Measurements from ENCODE around the gene DDX23. TPM values are rescaled to one million over a fixed set of nuclear protein-coding genes. Genes with fewer than 3 reads are reported as not detected.

DDX23 gene
- total RNA-seq, 1 experiment from 2014 or later: 107 TPM

DNA sequence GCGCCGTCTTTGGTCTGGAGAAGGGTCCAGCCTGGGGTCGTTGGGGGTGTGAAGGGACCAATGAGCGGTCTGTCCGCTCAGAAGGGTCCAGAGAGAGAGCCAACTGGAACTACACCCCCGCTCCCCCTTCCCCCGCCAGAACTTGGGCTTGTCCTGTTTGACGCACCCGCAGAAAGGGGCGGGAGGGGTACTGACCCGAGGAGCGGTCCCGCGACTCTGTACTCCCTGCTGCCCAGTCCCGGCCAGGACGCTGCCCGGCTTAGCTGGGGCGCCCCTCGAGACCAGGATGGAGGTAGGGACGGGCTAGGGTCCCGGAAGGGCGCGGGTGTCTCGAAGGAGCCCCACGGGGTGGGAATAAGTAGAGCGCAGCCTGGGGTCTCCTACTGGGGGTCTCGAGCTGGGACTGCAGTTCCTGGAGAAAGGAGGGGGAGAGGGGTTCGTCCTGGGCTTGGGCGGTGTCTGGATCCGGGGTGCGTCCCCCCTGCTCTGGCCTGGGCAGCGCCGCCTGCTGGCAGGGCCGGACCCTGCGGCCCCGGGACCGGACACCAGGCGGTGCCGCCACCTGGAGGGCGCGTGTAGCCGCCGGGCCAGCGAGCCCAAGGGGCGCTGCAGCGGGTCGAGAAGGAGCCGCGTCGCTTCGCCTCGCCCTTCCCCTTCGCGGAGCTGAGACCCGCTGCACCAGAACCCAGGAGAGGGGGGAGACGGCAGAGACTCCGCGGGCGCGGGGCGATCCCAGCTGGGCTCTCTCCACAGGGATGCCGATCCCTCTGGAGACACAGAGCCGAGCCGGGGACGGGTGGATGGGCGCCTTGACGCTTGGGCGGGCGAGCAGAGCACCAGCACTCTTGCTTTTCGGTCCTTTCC, 37.5 kb downstream of the DDX23 start (continued):
- TF ChIP-seq, protein P1, sequence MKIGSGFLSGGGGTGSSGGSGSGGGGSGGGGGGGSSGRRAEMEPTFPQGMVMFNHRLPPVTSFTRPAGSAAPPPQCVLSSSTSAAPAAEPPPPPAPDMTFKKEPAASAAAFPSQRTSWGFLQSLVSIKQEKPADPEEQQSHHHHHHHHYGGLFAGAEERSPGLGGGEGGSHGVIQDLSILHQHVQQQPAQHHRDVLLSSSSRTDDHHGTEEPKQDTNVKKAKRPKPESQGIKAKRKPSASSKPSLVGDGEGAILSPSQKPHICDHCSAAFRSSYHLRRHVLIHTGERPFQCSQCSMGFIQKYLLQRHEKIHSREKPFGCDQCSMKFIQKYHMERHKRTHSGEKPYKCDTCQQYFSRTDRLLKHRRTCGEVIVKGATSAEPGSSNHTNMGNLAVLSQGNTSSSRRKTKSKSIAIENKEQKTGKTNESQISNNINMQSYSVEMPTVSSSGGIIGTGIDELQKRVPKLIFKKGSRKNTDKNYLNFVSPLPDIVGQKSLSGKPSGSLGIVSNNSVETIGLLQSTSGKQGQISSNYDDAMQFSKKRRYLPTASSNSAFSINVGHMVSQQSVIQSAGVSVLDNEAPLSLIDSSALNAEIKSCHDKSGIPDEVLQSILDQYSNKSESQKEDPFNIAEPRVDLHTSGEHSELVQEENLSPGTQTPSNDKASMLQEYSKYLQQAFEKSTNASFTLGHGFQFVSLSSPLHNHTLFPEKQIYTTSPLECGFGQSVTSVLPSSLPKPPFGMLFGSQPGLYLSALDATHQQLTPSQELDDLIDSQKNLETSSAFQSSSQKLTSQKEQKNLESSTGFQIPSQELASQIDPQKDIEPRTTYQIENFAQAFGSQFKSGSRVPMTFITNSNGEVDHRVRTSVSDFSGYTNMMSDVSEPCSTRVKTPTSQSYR (CRISPR knock-in tag; IDR thresholded peaks at IDR 0.05): no peak
- TF ChIP-seq, protein P2, sequence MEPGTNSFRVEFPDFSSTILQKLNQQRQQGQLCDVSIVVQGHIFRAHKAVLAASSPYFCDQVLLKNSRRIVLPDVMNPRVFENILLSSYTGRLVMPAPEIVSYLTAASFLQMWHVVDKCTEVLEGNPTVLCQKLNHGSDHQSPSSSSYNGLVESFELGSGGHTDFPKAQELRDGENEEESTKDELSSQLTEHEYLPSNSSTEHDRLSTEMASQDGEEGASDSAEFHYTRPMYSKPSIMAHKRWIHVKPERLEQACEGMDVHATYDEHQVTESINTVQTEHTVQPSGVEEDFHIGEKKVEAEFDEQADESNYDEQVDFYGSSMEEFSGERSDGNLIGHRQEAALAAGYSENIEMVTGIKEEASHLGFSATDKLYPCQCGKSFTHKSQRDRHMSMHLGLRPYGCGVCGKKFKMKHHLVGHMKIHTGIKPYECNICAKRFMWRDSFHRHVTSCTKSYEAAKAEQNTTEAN (CRISPR knock-in tag; IDR thresholded peaks at IDR 0.05): no peak
- TF ChIP-seq, protein P3, sequence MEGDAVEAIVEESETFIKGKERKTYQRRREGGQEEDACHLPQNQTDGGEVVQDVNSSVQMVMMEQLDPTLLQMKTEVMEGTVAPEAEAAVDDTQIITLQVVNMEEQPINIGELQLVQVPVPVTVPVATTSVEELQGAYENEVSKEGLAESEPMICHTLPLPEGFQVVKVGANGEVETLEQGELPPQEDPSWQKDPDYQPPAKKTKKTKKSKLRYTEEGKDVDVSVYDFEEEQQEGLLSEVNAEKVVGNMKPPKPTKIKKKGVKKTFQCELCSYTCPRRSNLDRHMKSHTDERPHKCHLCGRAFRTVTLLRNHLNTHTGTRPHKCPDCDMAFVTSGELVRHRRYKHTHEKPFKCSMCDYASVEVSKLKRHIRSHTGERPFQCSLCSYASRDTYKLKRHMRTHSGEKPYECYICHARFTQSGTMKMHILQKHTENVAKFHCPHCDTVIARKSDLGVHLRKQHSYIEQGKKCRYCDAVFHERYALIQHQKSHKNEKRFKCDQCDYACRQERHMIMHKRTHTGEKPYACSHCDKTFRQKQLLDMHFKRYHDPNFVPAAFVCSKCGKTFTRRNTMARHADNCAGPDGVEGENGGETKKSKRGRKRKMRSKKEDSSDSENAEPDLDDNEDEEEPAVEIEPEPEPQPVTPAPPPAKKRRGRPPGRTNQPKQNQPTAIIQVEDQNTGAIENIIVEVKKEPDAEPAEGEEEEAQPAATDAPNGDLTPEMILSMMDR (IDR thresholded peaks at IDR 0.05): peak; percentile 92
- no peak for TF ChIP-seq KAT7 (CRISPR knock-in tag; IDR thresholded peaks at IDR 0.05; ENCODE audit: borderline replicate concordance)
- TF ChIP-seq CREB1 (CRISPR knock-in tag; IDR thresholded peaks at IDR 0.05): no peak
- TF ChIP-seq, protein P4, sequence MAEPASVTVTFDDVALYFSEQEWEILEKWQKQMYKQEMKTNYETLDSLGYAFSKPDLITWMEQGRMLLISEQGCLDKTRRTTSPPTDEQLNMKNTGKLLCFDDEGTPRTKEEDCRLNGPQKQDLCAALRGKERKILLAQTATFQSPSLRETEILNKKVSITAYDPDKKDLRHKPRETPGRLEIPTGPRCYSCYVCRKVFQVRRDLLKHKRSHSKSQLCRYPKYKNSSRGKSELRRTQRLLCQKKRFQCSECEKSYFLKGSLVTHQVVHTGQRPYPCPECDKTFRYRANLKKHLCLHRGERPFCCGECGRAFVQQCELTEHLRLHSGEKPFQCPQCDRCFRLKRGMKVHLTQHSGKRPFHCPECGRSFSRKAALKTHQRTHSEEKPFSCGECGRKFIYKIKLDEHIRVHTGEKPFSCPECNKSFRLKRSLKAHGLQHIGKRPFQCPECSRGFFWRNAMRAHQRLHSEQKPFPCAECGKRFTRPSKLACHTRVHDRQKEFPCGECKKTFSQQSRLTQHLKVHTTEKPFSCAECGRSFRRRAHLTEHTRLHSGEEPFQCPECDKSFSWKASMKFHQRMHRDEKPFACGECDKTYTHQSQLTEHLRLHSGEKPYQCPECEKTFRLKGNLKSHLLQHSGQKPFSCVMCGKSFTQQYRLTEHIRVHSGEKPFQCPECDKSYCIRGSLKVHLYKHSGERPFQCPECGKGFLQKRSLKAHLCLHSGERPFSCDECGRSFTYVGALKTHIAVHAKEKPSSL (CRISPR knock-in tag; conservative IDR thresholded peaks at IDR 0.05): no peak
- TF ChIP-seq ZNF423 (CRISPR knock-in tag; IDR thresholded peaks at IDR 0.05): peak; percentile 91
- no peak for TF ChIP-seq MXD4 (CRISPR knock-in tag; IDR thresholded peaks at IDR 0.05; ENCODE audit: borderline replicate concordance)
- no peak for TF ChIP-seq GTF2I (CRISPR knock-in tag; conservative IDR thresholded peaks at IDR 0.05)
- TF ChIP-seq SMAD3 (CRISPR knock-in tag; IDR thresholded peaks at IDR 0.05; ENCODE audit: borderline replicate concordance): no peak
- no peak for TF ChIP-seq ELF4 (CRISPR knock-in tag; IDR thresholded peaks at IDR 0.05; ENCODE audit: low read depth)
- TF ChIP-seq FOXP1 (CRISPR knock-in tag; IDR thresholded peaks at IDR 0.05; ENCODE audit: borderline replicate concordance): no peak
- 0 out of 2 replicates have a peak, but pooled peaks have one; percentile 28 for TF ChIP-seq EMX1 (CRISPR knock-in tag; IDR thresholded peaks at IDR 0.05)
- TF ChIP-seq, protein P5, sequence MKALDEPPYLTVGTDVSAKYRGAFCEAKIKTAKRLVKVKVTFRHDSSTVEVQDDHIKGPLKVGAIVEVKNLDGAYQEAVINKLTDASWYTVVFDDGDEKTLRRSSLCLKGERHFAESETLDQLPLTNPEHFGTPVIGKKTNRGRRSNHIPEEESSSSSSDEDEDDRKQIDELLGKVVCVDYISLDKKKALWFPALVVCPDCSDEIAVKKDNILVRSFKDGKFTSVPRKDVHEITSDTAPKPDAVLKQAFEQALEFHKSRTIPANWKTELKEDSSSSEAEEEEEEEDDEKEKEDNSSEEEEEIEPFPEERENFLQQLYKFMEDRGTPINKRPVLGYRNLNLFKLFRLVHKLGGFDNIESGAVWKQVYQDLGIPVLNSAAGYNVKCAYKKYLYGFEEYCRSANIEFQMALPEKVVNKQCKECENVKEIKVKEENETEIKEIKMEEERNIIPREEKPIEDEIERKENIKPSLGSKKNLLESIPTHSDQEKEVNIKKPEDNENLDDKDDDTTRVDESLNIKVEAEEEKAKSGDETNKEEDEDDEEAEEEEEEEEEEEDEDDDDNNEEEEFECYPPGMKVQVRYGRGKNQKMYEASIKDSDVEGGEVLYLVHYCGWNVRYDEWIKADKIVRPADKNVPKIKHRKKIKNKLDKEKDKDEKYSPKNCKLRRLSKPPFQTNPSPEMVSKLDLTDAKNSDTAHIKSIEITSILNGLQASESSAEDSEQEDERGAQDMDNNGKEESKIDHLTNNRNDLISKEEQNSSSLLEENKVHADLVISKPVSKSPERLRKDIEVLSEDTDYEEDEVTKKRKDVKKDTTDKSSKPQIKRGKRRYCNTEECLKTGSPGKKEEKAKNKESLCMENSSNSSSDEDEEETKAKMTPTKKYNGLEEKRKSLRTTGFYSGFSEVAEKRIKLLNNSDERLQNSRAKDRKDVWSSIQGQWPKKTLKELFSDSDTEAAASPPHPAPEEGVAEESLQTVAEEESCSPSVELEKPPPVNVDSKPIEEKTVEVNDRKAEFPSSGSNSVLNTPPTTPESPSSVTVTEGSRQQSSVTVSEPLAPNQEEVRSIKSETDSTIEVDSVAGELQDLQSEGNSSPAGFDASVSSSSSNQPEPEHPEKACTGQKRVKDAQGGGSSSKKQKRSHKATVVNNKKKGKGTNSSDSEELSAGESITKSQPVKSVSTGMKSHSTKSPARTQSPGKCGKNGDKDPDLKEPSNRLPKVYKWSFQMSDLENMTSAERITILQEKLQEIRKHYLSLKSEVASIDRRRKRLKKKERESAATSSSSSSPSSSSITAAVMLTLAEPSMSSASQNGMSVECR (CRISPR knock-in tag; IDR thresholded peaks at IDR 0.05; ENCODE audit: borderline replicate concordance): no peak
- no peak for TF ChIP-seq NR1H2 (CRISPR knock-in tag; IDR thresholded peaks at IDR 0.05)
- no peak for TF ChIP-seq TP53 (CRISPR knock-in tag; IDR thresholded peaks at IDR 0.05)
- TF ChIP-seq, protein P6, sequence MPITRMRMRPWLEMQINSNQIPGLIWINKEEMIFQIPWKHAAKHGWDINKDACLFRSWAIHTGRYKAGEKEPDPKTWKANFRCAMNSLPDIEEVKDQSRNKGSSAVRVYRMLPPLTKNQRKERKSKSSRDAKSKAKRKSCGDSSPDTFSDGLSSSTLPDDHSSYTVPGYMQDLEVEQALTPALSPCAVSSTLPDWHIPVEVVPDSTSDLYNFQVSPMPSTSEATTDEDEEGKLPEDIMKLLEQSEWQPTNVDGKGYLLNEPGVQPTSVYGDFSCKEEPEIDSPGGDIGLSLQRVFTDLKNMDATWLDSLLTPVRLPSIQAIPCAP (CRISPR knock-in tag; IDR thresholded peaks at IDR 0.05): 0 out of 2 replicates have a peak, but pooled peaks have one; percentile 13
- TF ChIP-seq ZNF317 (CRISPR knock-in tag; IDR thresholded peaks at IDR 0.05; ENCODE audit: borderline replicate concordance, low read depth): no peak
- no peak for TF ChIP-seq ZNF671 (CRISPR knock-in tag; IDR thresholded peaks at IDR 0.05)
- TF ChIP-seq CBFB (CRISPR knock-in tag; IDR thresholded peaks at IDR 0.05; ENCODE audit: low read depth): no peak
- TF ChIP-seq, protein P7, sequence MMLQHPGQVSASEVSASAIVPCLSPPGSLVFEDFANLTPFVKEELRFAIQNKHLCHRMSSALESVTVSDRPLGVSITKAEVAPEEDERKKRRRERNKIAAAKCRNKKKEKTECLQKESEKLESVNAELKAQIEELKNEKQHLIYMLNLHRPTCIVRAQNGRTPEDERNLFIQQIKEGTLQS (CRISPR knock-in tag; conservative IDR thresholded peaks at IDR 0.05): no peak
- TF ChIP-seq, protein P8, sequence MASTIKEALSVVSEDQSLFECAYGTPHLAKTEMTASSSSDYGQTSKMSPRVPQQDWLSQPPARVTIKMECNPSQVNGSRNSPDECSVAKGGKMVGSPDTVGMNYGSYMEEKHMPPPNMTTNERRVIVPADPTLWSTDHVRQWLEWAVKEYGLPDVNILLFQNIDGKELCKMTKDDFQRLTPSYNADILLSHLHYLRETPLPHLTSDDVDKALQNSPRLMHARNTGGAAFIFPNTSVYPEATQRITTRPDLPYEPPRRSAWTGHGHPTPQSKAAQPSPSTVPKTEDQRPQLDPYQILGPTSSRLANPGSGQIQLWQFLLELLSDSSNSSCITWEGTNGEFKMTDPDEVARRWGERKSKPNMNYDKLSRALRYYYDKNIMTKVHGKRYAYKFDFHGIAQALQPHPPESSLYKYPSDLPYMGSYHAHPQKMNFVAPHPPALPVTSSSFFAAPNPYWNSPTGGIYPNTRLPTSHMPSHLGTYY (CRISPR knock-in tag; IDR thresholded peaks at IDR 0.05): no peak
- no peak for TF ChIP-seq IRF2 (CRISPR knock-in tag; IDR thresholded peaks at IDR 0.05; ENCODE audit: borderline replicate concordance, low read depth)

Measured in WTC11 (cell line).